Ascending aorta (tissue), 2 donors: ENCODE data around the gene UGGT1. TPM values are rescaled to one million over a fixed set of nuclear protein-coding genes. Genes with fewer than 3 reads are reported as not detected.
"Not testable (repeated sequence)": the region's sequence is repeated elsewhere in the genome, so short reads cannot be mapped to it uniquely, and the experiment has no call there.

Source experiments
- DNase-seq, 2 donors: peaks; one replicate each; pipeline ENCODE4 v3.0.0-alpha.2; 2019; ENCODE audit warnings: low spot score in 2 of 2
- H3K27ac ChIP-seq, 2 donors: fragments of 200-600 bp; sonication (generic); one replicate each; pipeline ENCODE4 v1.5.1; 2016 to 2017; ENCODE audit warnings: mild to moderate bottlenecking in 1 of 2
- H3K27me3 ChIP-seq: fragments of 200-600 bp; sonication (generic); one replicate; pipeline ENCODE4 v1.5.1; 2017
- H3K36me3 ChIP-seq, 2 donors: fragments of 200-600 bp; sonication (generic); one replicate each; pipeline ENCODE4 v1.5.1; 2016
- H3K4me1 ChIP-seq, 2 donors: fragments of 200-600 bp; sonication (generic); one replicate each; pipeline ENCODE4 v1.5.1; 2016 to 2017; ENCODE audit warnings: mild to moderate bottlenecking in 1 of 2
- H3K4me3 ChIP-seq, 2 donors: fragments of 200-600 bp; sonication (generic); one replicate each; pipeline ENCODE4 v1.5.1; 2016 to 2017; ENCODE audit warnings: mild to moderate bottlenecking in 1 of 2
- H3K9me3 ChIP-seq, 2 donors: fragments of 200-600 bp; sonication (generic); one replicate each; pipeline ENCODE4 v1.5.1; 2016
- CTCF ChIP-seq, 3 experiments: fragments of 200-600 bp in 2 of 3; fragments of 450-650 bp in 1 of 3; sonication (generic) in 2 of 3; IDR thresholded peaks; one replicate each; pipeline ENCODE4 v1.5.1; 2016 to 2019; ENCODE audit warnings: antibody characterized with exemption in 3 of 3, mild to moderate bottlenecking in 1 of 3, moderate library complexity in 1 of 3
- intact Hi-C: fragments of 100-400 bp; cut with DNase I; formaldehyde crosslinking; loops from one replicate; pipeline ENCODE4 v1.15.1; 2023
- total RNA-seq: library from RNA; depleted of rRNA; stranded (reverse); fragments of >200 nt; gene quantifications from one replicate; pipeline ENCODE4 v1.1.0, GENCODE V29; 2016

The UGGT1 gene
- total RNA-seq, 1 donor from 2014 or later: 42.0 TPM

DNA sequence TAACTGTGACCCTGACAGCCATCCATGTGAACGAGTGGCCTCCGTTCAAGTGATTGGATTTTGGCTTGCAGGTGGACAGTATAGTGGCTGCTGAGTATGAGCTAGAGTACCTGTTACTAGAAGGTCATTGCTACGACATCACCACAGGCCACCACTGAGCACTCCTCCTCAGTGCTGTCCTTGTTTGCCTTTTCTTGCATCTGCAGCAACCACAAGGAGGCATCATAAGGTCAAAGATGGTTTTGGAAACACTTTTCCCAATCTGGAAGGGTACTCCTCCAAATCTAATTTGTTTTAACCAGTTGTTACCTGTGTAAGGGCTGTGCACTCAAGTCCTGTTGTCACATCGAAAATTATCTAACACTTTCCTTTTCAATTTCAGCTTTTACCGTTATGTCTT, 81.2 kb downstream of the UGGT1 start:
- no peaks in the 10 kb centered on the region for H3K4me1 ChIP-seq
- no peak overlapping the region for H3K4me3 ChIP-seq
- H3K9me3 ChIP-seq: no peaks in the 10 kb centered on the region
- peaks cover 57 to 91% of the 10 kb centered on the region in 2 donors for H3K36me3 ChIP-seq
- DNase-seq: no peak
- no peaks in the 10 kb centered on the region for H3K27me3 ChIP-seq
- intact Hi-C loops: no loop called here
- H3K27ac ChIP-seq: no peak overlapping the region
- peak in 1 of 3 experiments; percentile 10 for TF ChIP-seq CTCF (IDR thresholded peaks at IDR 0.05)

- H3K4me1 ChIP-seq, H3K27me3 ChIP-seq, H3K4me3 ChIP-seq, H3K9me3 ChIP-seq, intact Hi-C loops, H3K27ac ChIP-seq, DNase-seq: not testable (repeated sequence)
- peaks cover 63 to 93% of the 10 kb centered on the region in 2 donors for H3K36me3 ChIP-seq
These were observed 83.1 kb downstream of the UGGT1 start for GRCh38 chr2:128174067-128174466.

- Histone ChIP-seq H3K4me1 (no peaks in the 10 kb centered on the region), H3K27ac (no peak overlapping the region), H3K9me3 (no peaks in the 10 kb centered on the region), H3K27me3 (no peaks in the 10 kb centered on the region), H3K36me3 (peaks cover 62 to 95% of the 10 kb centered on the region in 2 donors), H3K4me3 (no peak overlapping the region)
- DNase-seq: no peak
- TF ChIP-seq CTCF (IDR thresholded peaks at IDR 0.05): no peak
- intact Hi-C loops: no loop called here
These were observed 86.3 kb downstream of the UGGT1 start for GRCh38 chr2:128177315-128177714.

DNA sequence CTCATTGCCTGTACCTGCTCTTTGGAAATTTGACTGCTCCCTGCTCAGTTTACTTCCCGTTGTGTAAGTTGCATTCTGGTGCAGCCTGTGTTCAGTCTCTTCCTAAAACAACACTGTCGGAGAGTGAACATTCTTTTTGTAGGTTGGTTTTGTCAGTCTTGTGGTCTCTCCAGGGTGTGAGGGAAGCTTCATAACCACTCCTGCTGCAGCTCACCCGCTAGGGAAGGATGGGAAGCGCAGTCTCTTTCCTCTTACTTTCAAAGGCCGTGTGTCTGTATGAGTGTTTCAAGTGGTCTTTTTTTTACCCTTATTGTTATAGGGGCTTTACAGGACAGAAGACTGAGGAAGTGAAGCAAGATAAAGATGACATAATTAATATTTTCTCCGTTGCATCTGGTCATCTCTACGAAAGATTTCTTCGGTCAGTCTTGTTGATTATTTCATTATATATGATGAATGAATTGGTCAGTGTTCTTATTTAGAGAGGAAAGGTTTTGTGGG, 87.2 kb downstream of the UGGT1 start:
- DNase-seq: no peak
- H3K27me3 ChIP-seq: no peaks in the 10 kb centered on the region
- H3K9me3 ChIP-seq: no peaks in the 10 kb centered on the region
- no peak overlapping the region for H3K27ac ChIP-seq
- peaks cover 56 to 90% of the 10 kb centered on the region in 2 donors for H3K36me3 ChIP-seq
- intact Hi-C loops: loop anchor here (2.0 kb wide), 1 partner anchor 55 kb away; no protein-coding TSS in a partner anchor
- H3K4me1 ChIP-seq: no peaks in the 10 kb centered on the region
- no peak overlapping the region for H3K4me3 ChIP-seq
- no peak for TF ChIP-seq CTCF (IDR thresholded peaks at IDR 0.05)

DNA sequence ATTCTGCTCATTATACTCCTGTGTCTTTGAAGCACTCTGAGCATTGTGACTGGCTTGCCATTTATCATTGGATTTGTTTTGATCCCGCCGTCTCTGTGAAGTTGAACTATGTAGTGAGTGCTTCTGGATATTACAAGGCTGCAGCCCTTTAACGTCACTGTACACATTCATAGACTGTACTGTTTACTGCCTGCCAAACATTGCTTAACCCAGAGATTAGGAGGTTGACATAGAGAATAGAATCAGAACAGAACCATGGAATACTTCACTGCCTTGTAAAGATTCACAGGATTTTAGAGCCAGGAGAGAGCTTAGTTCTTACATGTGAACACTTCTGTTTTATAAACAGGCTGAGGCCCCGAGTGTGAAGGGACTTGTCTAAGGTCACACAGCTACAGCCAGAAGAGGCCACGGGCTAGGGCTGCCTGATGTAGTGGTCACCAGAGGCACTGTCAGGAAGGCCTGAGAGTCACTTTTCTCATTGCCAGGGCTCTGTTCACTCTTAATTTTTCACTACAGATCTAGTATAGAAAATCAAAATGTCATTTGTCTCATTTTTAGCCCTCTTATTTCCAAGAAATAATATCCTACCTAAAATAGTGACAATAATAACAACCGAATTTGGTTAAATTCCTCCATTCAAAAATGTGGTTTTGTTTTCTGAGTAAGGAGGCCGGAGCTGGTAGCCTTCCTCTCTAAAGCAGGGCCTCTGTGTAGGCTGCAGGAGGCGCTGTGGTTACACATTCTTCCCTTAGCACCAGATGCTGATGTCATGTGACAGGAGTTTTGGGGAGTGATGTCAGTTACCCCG, 87.9 kb downstream of the UGGT1 start:
- intact Hi-C loops: loop anchor here (2.0 kb wide), 1 partner anchor 54 kb away; no protein-coding TSS in a partner anchor
- TF ChIP-seq CTCF (IDR thresholded peaks at IDR 0.05): peak; percentile 33 to 59 (median 55)
- Histone ChIP-seq H3K9me3 (no peaks in the 10 kb centered on the region), H3K36me3 (peaks cover 56 to 84% of the 10 kb centered on the region in 2 donors), H3K27ac (no peak overlapping the region), H3K27me3 (no peaks in the 10 kb centered on the region), H3K4me1 (no peaks in the 10 kb centered on the region), H3K4me3 (no peak overlapping the region)
- no peak for DNase-seq

GRCh38 chr2:128179461-128179755, 88.4 kb downstream of the UGGT1 start:
- no peak for DNase-seq
- no peak overlapping the region for H3K27ac ChIP-seq
- H3K4me1 ChIP-seq: no peaks in the 10 kb centered on the region
- no peaks in the 10 kb centered on the region for H3K27me3 ChIP-seq
- H3K36me3 ChIP-seq: peaks cover 53 to 78% of the 10 kb centered on the region in 2 donors
- intact Hi-C loops: loop anchor here (2.0 kb wide), 1 partner anchor 53 kb away; no protein-coding TSS in a partner anchor
- TF ChIP-seq CTCF (IDR thresholded peaks at IDR 0.05): no peak
- H3K9me3 ChIP-seq: no peaks in the 10 kb centered on the region
- H3K4me3 ChIP-seq: no peak overlapping the region
